Trophoblast cell (in vitro differentiated cells and primary cell): ENCODE data around the gene C9orf85.

Experiments
- DNase-seq, 2 donors: peaks; one replicate each; pipeline ENCODE4 v3.0.0-alpha.2; 2016
- H2AFZ ChIP-seq: 2 replicates; pipeline ENCODE4 v1.6.1; 2013; ENCODE audit warnings: low read length, moderate library complexity, mild to moderate bottlenecking; ENCODE audit not compliant: insufficient read depth, poor library complexity
- H2AK5ac ChIP-seq: 2 replicates; pipeline ENCODE4 v1.6.1; 2013; ENCODE audit warnings: mild to moderate bottlenecking, low read length
- H2BK120ac ChIP-seq: 2 replicates; pipeline ENCODE4 v1.6.1; 2013; ENCODE audit warnings: low read length, mild to moderate bottlenecking, moderate library complexity; ENCODE audit not compliant: insufficient read depth, poor library complexity
- H2BK12ac ChIP-seq: 2 replicates; pipeline ENCODE4 v1.6.1; 2013; ENCODE audit warnings: mild to moderate bottlenecking, low read length, moderate library complexity
- H2BK5ac ChIP-seq: 2 replicates; pipeline ENCODE4 v1.6.1; 2013; ENCODE audit warnings: low read length, low read depth, moderate library complexity, mild to moderate bottlenecking; ENCODE audit not compliant: poor library complexity
- H3K14ac ChIP-seq: 2 replicates; pipeline ENCODE4 v1.6.1; 2013; ENCODE audit warnings: mild to moderate bottlenecking, low read length
- H3K18ac ChIP-seq: 2 replicates; pipeline ENCODE4 v1.6.1; 2013; ENCODE audit warnings: mild to moderate bottlenecking, low read length
- H3K23ac ChIP-seq: 2 replicates; pipeline ENCODE4 v1.6.1; 2013; ENCODE audit warnings: low read length
- H3K27ac ChIP-seq: 2 replicates; pipeline ENCODE4 v1.5.1; 2013; ENCODE audit warnings: low read depth, mild to moderate bottlenecking, inconsistent platforms, low read length, moderate library complexity
- H3K27me3 ChIP-seq: 2 replicates; pipeline ENCODE4 v1.6.1; 2013; ENCODE audit warnings: inconsistent platforms, mild to moderate bottlenecking, low read length, moderate library complexity; ENCODE audit not compliant: insufficient read depth
- H3K36me3 ChIP-seq, 2 experiments: 1 replicate in 1 of 2; 2 replicates in 1 of 2; pipeline ENCODE4 v1.6.1; 2013; ENCODE audit warnings: low read length in 2 of 2, mild to moderate bottlenecking in 2 of 2, moderate library complexity in 1 of 2; ENCODE audit not compliant: insufficient read depth in 2 of 2, control insufficient read depth in 1 of 2
- H3K4ac ChIP-seq: 2 replicates; pipeline ENCODE4 v1.6.1; 2013; ENCODE audit warnings: low read depth, mild to moderate bottlenecking, low read length, moderate library complexity
- H3K4me1 ChIP-seq, 2 experiments: 1 replicate in 1 of 2; 2 replicates in 1 of 2; pipeline ENCODE4 v1.6.1; 2013; ENCODE audit warnings: low read length in 2 of 2, mild to moderate bottlenecking in 2 of 2, moderate library complexity in 1 of 2; ENCODE audit not compliant: insufficient read depth in 2 of 2, control insufficient read depth in 1 of 2
- H3K4me2 ChIP-seq: 2 replicates; pipeline ENCODE4 v1.6.1; 2013; ENCODE audit warnings: inconsistent platforms, mild to moderate bottlenecking, low read length, moderate library complexity
- H3K4me3 ChIP-seq: 2 replicates; pipeline ENCODE4 v1.5.1; 2013; ENCODE audit warnings: mild to moderate bottlenecking, low read depth, low read length, inconsistent platforms
- H3K79me1 ChIP-seq: one replicate; pipeline ENCODE4 v1.6.1; 2013; ENCODE audit warnings: low read length
- H3K79me2 ChIP-seq: 2 replicates; pipeline ENCODE4 v1.6.1; 2013; ENCODE audit warnings: low read length, mild to moderate bottlenecking; ENCODE audit not compliant: control insufficient read depth, insufficient read depth, poor library complexity
- H3K9ac ChIP-seq: 2 replicates; pipeline ENCODE4 v1.6.1; 2013; ENCODE audit warnings: mild to moderate bottlenecking, low read length
- H3K9me3 ChIP-seq: 2 replicates; pipeline ENCODE4 v1.6.1; 2013; ENCODE audit warnings: low read depth, mild to moderate bottlenecking, control low read depth, inconsistent platforms, low read length; ENCODE audit not compliant: insufficient read depth
- H4K12ac ChIP-seq: 2 replicates; pipeline ENCODE4 v1.6.1; 2013; ENCODE audit warnings: low read depth, mild to moderate bottlenecking, low read length, moderate library complexity
- H4K8ac ChIP-seq: 2 replicates; pipeline ENCODE4 v1.6.1; 2013; ENCODE audit warnings: low read depth, mild to moderate bottlenecking, low read length, moderate library complexity
- H4K91ac ChIP-seq: one replicate; pipeline ENCODE4 v1.6.1; 2013; ENCODE audit warnings: low read depth, mild to moderate bottlenecking, low read length, moderate library complexity
- WGBS: extraction: QIAGEN DNeasy Blood & Tissue Kit; methylation state at CpG from one replicate; pipeline ENCODE4 v1.1.7; 2013; ENCODE audit warnings: missing lambda C conversion rate; ENCODE audit not compliant: insufficient read length, insufficient coverage; ENCODE audit errors: extremely low coverage; 5-methylcytosine and 5-hydroxymethylcytosine counted together

Gene C9orf85

GRCh38 chr9:71920456-71921189 is 9.2 kb downstream of the C9orf85 start:
- Histone ChIP-seq H3K4me3 (no peak overlapping the region), H3K9me3 (no peaks in the 10 kb centered on the region), H2AFZ (no peak overlapping the region), H3K79me1 (no peaks in the 10 kb centered on the region), H3K9ac (no peak overlapping the region), H3K36me3 (peaks cover 0 to 5% of the 10 kb centered on the region in 2 experiments), H2BK5ac (no peak overlapping the region), H3K4me2 (no peak overlapping the region), H3K79me2 (no peaks in the 10 kb centered on the region), H3K27me3 (no peaks in the 10 kb centered on the region), H3K4me1 (no peaks in the 10 kb centered on the region), H3K4ac (no peak overlapping the region), H2BK120ac (peak overlapping the region; percentile 22), H4K8ac (no peak overlapping the region), H3K23ac (no peak overlapping the region), H4K12ac (no peak overlapping the region), H2AK5ac (no peak overlapping the region), H4K91ac (no peak overlapping the region), H3K18ac (no peak overlapping the region), H3K27ac (no peak overlapping the region), H3K14ac (no peak overlapping the region), H2BK12ac (no peak overlapping the region)
- DNase-seq = no peak
- WGBS = no CpG with 5 or more reads among the region's 1 CpG

- no peak for DNase-seq
- no peaks in the 10 kb centered on the region for H3K79me1 ChIP-seq
- H3K4ac ChIP-seq = no peak overlapping the region
- no peak overlapping the region for H3K18ac ChIP-seq
- H2AFZ ChIP-seq = no peak overlapping the region
- H4K12ac ChIP-seq = no peak overlapping the region
- H3K9ac ChIP-seq = no peak overlapping the region
- H2BK120ac ChIP-seq = no peak overlapping the region
- H2BK12ac ChIP-seq = no peak overlapping the region
- H3K14ac ChIP-seq = no peak overlapping the region
- no peaks in the 10 kb centered on the region for H3K4me1 ChIP-seq
- H3K27ac ChIP-seq = no peak overlapping the region
- H3K36me3 ChIP-seq = peaks cover 0 to 5% of the 10 kb centered on the region in 2 experiments
- no peaks in the 10 kb centered on the region for H3K79me2 ChIP-seq
- H3K9me3 ChIP-seq = no peaks in the 10 kb centered on the region
- no peak overlapping the region for H3K23ac ChIP-seq
- no peak overlapping the region for H3K4me2 ChIP-seq
- no peak overlapping the region for H3K4me3 ChIP-seq
- H3K27me3 ChIP-seq = no peaks in the 10 kb centered on the region
- H2AK5ac ChIP-seq = no peak overlapping the region
- H2BK5ac ChIP-seq = no peak overlapping the region
- H4K8ac ChIP-seq = no peak overlapping the region
- H4K91ac ChIP-seq = no peak overlapping the region
These were observed 9.9 kb downstream of the C9orf85 start for GRCh38 chr9:71921190-71921814.

- no peak overlapping the region for H2BK120ac ChIP-seq
- no peak overlapping the region for H3K9ac ChIP-seq
- no peak overlapping the region for H4K8ac ChIP-seq
- H4K91ac ChIP-seq = no peak overlapping the region
- no peak overlapping the region for H3K4me3 ChIP-seq
- no peak overlapping the region for H2BK5ac ChIP-seq
- no peaks in the 10 kb centered on the region for H3K79me1 ChIP-seq
- H3K23ac ChIP-seq = no peak overlapping the region
- H3K14ac ChIP-seq = no peak overlapping the region
- H3K27me3 ChIP-seq = no peaks in the 10 kb centered on the region
- no peaks in the 10 kb centered on the region for H3K36me3 ChIP-seq
- H4K12ac ChIP-seq = no peak overlapping the region
- no peak overlapping the region for H2AK5ac ChIP-seq
- H3K18ac ChIP-seq = no peak overlapping the region
- H3K4ac ChIP-seq = no peak overlapping the region
- H3K4me1 ChIP-seq = peaks cover 0 to 1% of the 10 kb centered on the region in 2 experiments
- H3K27ac ChIP-seq = no peak overlapping the region
- no peaks in the 10 kb centered on the region for H3K9me3 ChIP-seq
- no peak for DNase-seq
- H2AFZ ChIP-seq = no peak overlapping the region
- H2BK12ac ChIP-seq = no peak overlapping the region
- no peaks in the 10 kb centered on the region for H3K79me2 ChIP-seq
- no peak overlapping the region for H3K4me2 ChIP-seq
These were observed 13.1 kb downstream of the C9orf85 start for GRCh38 chr9:71924576-71924975.

GRCh38 chr9:71925834-71926233 is 14.4 kb downstream of the C9orf85 start:
- no peak overlapping the region for H3K4me3 ChIP-seq
- H2AFZ ChIP-seq = no peak overlapping the region
- H3K9me3 ChIP-seq = no peaks in the 10 kb centered on the region
- no peak overlapping the region for H3K27ac ChIP-seq
- H4K8ac ChIP-seq = no peak overlapping the region
- no peak overlapping the region for H3K14ac ChIP-seq
- H4K91ac ChIP-seq = no peak overlapping the region
- no peak overlapping the region for H4K12ac ChIP-seq
- no peak overlapping the region for H3K18ac ChIP-seq
- no peak overlapping the region for H2BK120ac ChIP-seq
- H3K79me2 ChIP-seq = no peaks in the 10 kb centered on the region
- no peak overlapping the region for H3K4ac ChIP-seq
- H3K27me3 ChIP-seq = no peaks in the 10 kb centered on the region
- H3K79me1 ChIP-seq = no peaks in the 10 kb centered on the region
- H2BK5ac ChIP-seq = no peak overlapping the region
- DNase-seq = no peak
- H3K9ac ChIP-seq = no peak overlapping the region
- no peak overlapping the region for H2AK5ac ChIP-seq
- H3K4me1 ChIP-seq = peaks cover 0 to 1% of the 10 kb centered on the region in 2 experiments
- no peak overlapping the region for H3K4me2 ChIP-seq
- no peak overlapping the region for H3K23ac ChIP-seq
- H3K36me3 ChIP-seq = no peaks in the 10 kb centered on the region
- H2BK12ac ChIP-seq = no peak overlapping the region
